HG02759 (cell line): ENCODE data around the gene ADSS1.

Experiments
- ATAC-seq: cut with Tn5 transposase; IDR thresholded peaks from one replicate; pipeline ENCODE4 v1.9.1; 2021; ENCODE audit warnings: mild to moderate bottlenecking, moderate library complexity; ENCODE audit not compliant: unreplicated experiment

The ADSS1 gene

GRCh38 chr14:104723651-104724406, at the start of gene ADSS1:
Gene ADSS1 (plus strand): TSS chr14:104724229. CDS start chr14:104724271, 42 bp downstream.
- peak; percentile 71 for ATAC-seq

GRCh38 chr14:104675447-104675846, 48.6 kb upstream of the ADSS1 start:
- no peak for ATAC-seq

GRCh38 chr14:104676130-104676693, 47.8 kb upstream of the ADSS1 start:
- ATAC-seq, result no peak

DNA sequence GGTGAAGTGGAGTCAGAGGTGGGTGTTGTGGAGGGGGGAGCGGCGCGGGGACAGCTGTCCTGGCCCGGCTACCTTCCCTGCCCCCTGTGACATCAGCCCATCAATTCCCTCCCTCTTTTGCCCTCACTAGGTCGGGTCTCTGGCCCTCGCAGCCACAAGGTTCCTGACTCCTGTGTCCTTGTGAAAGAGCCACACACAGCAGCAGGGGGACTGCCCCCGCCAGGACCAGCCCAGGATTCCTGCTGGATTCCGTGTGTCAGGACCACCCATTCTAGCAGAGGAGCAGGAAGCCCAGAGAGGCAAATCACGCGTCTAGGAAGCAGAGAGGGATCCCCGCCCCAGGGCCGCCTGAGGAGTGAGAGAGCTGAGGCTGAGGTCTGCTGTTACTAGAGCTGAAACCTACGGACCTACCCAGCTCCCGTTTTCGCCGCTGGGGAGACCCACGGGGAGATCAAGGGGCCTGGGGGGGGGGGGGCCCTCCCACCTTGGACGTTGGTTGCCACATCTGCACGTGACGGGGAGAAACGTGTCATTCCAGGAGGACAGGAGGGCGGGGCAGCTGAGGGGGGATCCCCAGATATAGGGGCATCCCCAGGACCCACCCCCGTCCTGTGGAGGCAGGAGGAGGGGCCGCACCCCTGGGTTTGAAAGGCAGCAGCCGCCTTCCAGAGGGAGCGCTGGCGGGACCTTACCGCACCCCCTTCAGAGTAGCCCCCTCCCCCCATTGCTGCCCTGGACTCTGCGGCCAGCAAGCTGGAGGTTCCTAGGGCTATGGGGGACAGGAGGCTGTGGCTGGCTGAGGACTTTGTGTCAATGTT, 47.1 kb upstream of the ADSS1 start:
- peak; percentile 32 for ATAC-seq

- peak; percentile 60 for ATAC-seq
These were observed 46.3 kb upstream of the ADSS1 start for GRCh38 chr14:104677512-104678332.

DNA sequence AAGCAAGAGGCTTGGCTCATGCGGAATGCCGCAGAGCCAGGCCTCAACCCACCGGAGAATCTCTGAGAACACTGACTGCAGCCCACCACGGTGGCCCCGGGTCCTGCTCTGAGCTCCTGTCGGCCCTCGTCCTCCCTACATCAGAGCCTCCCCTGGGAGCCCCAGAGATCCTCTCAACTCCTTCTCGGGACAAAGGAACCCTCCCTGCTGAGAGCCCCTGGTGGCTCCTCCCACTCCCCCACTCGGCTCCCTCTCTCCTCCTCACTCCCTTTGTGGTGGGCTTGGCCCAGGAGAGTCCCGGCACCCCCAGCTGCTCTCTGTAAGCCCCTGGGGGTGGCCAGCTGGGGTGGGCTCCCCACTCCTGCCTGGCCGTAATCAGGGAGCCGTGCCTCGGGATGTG, 45.7 kb upstream of the ADSS1 start:
- ATAC-seq, result no peak

DNA sequence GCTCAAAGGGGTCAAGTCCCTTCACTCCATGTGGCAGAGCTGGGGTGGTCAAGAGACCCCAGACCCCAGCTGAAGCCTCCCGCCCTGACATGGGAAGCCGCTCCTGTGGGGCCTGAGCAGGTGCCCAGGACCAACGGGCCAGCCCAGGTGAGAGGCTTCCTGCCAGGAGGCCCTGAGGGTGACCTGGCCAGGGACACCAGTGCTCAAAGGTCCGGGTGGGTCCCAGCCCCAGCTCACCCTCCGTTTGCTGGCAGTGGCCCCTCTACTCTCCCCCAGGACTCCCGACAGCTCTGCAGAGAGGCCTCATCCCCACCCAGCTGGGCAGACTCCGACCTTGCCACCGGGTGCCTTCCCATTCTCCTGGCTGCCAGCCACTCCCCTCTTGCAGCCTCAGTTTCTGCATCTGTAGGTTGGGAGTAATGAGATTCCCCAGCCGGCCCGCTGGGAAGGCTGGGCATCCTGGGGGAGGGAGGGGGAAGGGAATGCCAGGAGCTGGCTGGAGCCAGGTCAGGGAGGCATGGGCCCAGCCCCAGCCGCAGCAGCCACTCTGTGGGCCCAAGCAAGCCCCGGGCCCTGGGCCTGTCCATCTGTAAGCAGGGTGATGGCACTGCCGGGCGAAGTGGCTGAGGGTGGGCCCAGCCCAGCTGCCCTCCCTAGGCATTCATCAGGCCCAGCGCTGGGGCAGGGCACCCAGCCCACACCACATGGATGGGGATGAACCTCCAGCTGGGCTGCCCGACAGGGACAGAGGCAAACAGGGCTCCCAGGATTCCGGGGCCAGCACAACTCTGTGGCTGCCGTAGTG, 44.9 kb upstream of the ADSS1 start:
- no peak for ATAC-seq

GRCh38 chr14:104680056-104680805, 43.8 kb upstream of the ADSS1 start:
- no peak for ATAC-seq

GRCh38 chr14:104680806-104681688, 43.0 kb upstream of the ADSS1 start:
- no peak for ATAC-seq

- ATAC-seq, result no peak
These were observed 42.3 kb upstream of the ADSS1 start for GRCh38 chr14:104681689-104682074.

DNA sequence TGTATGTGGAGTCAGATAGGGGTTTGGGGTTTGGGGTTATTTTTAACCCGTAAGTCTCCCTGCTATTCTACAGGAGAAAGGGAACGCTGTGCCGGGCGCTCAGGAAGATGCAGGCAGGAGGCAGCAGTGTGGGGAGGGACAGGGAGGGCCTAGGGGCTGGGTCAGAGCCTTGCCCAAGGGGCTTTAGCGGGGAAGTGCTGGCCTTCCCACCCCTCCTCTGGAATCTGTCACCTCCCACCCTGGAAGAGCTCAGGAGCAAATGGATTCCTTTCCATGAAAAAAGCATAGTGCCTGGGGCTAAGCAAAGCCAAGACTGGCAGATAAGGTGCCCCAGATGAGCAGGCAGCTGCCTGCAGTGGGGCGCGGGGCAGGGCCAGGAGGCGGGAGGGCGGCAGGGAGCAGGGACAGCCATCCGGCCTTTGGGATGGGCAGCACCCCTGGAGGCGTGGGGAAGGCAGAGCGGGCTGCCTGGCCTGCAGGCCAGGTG, 41.9 kb upstream of the ADSS1 start:
- ATAC-seq, result no peak

DNA sequence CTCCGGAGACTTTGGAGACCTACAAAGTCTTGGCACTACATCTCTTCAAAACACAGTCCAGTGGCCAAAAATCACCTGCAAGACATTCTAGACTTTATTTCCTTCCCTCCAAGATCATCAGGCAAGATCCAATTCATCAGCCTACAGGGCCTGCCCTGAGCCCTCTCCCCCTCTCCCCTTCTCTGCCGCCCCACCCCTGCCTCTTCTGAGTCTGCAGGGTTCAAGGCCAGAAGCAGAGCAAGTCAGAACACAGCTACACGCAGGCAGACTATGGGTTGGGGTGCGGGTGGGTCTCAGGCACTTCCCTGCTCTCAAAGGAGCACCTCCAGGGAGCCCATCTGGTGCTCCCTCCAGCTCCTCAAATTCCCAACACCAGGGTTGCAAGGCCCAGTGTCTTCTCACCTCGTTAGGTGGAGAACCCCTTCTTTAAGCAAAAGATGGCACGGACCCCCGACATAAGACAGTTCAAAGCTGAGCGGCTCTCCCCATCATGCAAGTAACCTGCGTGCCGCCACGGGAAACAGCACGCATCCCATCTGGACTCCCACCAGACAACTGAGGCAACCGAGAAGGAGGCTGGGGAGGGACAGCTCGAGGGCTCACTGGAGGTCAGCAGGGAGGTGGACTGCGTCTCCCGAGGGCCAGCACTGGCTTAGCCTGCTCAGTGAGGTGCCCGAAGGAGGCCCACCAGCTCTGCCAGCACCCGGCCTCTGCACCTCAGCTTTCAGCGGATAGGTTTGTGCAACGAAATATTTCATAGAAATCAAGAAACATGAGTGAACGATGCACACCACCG, 40.2 kb upstream of the ADSS1 start:
- ATAC-seq, result no peak

GRCh38 chr14:104684449-104684821, 39.6 kb upstream of the ADSS1 start:
- no peak for ATAC-seq

GRCh38 chr14:104685216-104685997, 38.6 kb upstream of the ADSS1 start:
- ATAC-seq, result no peak

- ATAC-seq, result no peak
These were observed 37.9 kb upstream of the ADSS1 start for GRCh38 chr14:104685998-104686610.
